ENCODE results near the gene KLK4.

KLK4 gene

DNA sequence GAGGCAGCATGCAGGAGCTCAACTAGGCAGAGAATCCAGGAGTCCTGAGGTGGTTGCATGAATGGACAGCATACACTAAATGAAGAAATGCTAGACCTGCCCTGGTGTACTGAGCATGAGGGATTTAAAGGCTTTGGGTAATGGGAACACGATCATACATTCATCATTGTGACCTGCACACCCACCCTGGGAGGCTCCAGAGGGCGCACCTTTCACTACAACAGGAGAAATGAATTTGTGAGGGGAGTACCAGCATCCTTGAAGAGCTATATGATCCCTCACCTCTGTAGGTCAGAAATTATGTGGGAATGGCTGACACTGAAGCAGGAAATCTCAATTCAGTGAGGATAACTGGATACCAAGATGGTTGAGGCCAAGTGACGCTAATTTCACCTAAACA is 29.0 kb downstream of the KLK4 start:
- Histone ChIP-seq H3K4me3 (replicated peaks; ENCODE audit: low read depth, low read length) (no peak overlapping the region), H3K27me3 (replicated peaks; ENCODE audit: control insufficient read depth, insufficient read depth, low read length) (no peaks in the 10 kb centered on the region), H3K36me3 (ENCODE audit: control insufficient read depth, insufficient read depth, low read length) (no peaks in the 10 kb centered on the region)
- DNase-seq (ENCODE audit: extremely low read depth, insufficient read length) = no peak
- TF ChIP-seq, protein P1, sequence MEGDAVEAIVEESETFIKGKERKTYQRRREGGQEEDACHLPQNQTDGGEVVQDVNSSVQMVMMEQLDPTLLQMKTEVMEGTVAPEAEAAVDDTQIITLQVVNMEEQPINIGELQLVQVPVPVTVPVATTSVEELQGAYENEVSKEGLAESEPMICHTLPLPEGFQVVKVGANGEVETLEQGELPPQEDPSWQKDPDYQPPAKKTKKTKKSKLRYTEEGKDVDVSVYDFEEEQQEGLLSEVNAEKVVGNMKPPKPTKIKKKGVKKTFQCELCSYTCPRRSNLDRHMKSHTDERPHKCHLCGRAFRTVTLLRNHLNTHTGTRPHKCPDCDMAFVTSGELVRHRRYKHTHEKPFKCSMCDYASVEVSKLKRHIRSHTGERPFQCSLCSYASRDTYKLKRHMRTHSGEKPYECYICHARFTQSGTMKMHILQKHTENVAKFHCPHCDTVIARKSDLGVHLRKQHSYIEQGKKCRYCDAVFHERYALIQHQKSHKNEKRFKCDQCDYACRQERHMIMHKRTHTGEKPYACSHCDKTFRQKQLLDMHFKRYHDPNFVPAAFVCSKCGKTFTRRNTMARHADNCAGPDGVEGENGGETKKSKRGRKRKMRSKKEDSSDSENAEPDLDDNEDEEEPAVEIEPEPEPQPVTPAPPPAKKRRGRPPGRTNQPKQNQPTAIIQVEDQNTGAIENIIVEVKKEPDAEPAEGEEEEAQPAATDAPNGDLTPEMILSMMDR (IDR thresholded peaks at IDR 0.05; ENCODE audit: insufficient read depth, low read length, poor library complexity, severe bottlenecking) = peak; percentile 37

DNA sequence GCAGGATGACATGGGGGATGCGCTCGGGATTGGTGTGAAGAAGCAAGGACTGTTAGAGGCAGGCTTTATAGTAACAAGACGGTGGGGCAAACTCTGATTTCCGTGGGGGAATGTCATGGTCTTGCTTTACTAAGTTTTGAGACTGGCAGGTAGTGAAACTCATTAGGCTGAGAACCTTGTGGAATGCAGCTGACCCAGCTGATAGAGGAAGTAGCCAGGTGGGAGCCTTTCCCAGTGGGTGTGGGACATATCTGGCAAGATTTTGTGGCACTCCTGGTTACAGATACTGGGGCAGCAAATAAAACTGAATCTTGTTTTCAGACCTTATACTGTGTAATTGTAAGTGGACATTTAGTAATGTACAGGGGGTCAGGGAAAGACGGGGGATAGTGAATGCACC is 31.0 kb downstream of the KLK4 start:
- DNase-seq (ENCODE audit: extremely low read depth, insufficient read length) = no peak
- H3K4me3 ChIP-seq (replicated peaks; ENCODE audit: low read depth, low read length) = no peak overlapping the region
- no peaks in the 10 kb centered on the region for H3K27me3 ChIP-seq (replicated peaks; ENCODE audit: control insufficient read depth, insufficient read depth, low read length)

GRCh38 chr19:50878851-50879250 is 32.3 kb downstream of the KLK4 start:
- TF ChIP-seq, protein P1 (IDR thresholded peaks at IDR 0.05; ENCODE audit: insufficient read depth, low read length, poor library complexity, severe bottlenecking) = no peak
- Histone ChIP-seq H3K4me3 (replicated peaks; ENCODE audit: low read depth, low read length) (no peak overlapping the region), H3K27me3 (replicated peaks; ENCODE audit: control insufficient read depth, insufficient read depth, low read length) (no peaks in the 10 kb centered on the region), H3K36me3 (ENCODE audit: control insufficient read depth, insufficient read depth, low read length) (no peaks in the 10 kb centered on the region)
- DNase-seq (ENCODE audit: extremely low read depth, insufficient read length) = no peak

More for the DNA sequence above, 31.0 kb downstream of the KLK4 start:
- no peaks in the 10 kb centered on the region for H3K36me3 ChIP-seq (ENCODE audit: control insufficient read depth, insufficient read depth, low read length)
- TF ChIP-seq, protein P1 (IDR thresholded peaks at IDR 0.05; ENCODE audit: insufficient read depth, low read length, poor library complexity, severe bottlenecking) = no peak

GRCh38 chr19:50877338-50877737 is 33.9 kb downstream of the KLK4 start:
- Histone ChIP-seq H3K27me3 (replicated peaks; ENCODE audit: control insufficient read depth, insufficient read depth, low read length) (no peaks in the 10 kb centered on the region), H3K4me3 (replicated peaks; ENCODE audit: low read depth, low read length) (no peak overlapping the region), H3K36me3 (ENCODE audit: control insufficient read depth, insufficient read depth, low read length) (no peaks in the 10 kb centered on the region)
- TF ChIP-seq, protein P1 (IDR thresholded peaks at IDR 0.05; ENCODE audit: insufficient read depth, low read length, poor library complexity, severe bottlenecking) = no peak
- no peak for DNase-seq (ENCODE audit: extremely low read depth, insufficient read length)

GRCh38 chr19:50876456-50876855 is 34.7 kb downstream of the KLK4 start:
- Histone ChIP-seq H3K27me3 (replicated peaks; ENCODE audit: control insufficient read depth, insufficient read depth, low read length) (no peaks in the 10 kb centered on the region), H3K36me3 (ENCODE audit: control insufficient read depth, insufficient read depth, low read length) (no peaks in the 10 kb centered on the region), H3K4me3 (replicated peaks; ENCODE audit: low read depth, low read length) (no peak overlapping the region)
- no peak for DNase-seq (ENCODE audit: extremely low read depth, insufficient read length)
- TF ChIP-seq, protein P1 (IDR thresholded peaks at IDR 0.05; ENCODE audit: insufficient read depth, low read length, poor library complexity, severe bottlenecking) = no peak

- no peaks in the 10 kb centered on the region for H3K27me3 ChIP-seq (replicated peaks; ENCODE audit: control insufficient read depth, insufficient read depth, low read length)
- TF ChIP-seq, protein P1 (IDR thresholded peaks at IDR 0.05; ENCODE audit: insufficient read depth, low read length, poor library complexity, severe bottlenecking) = no peak
- no peak overlapping the region for H3K4me3 ChIP-seq (replicated peaks; ENCODE audit: low read depth, low read length)
- H3K36me3 ChIP-seq (ENCODE audit: control insufficient read depth, insufficient read depth, low read length) = no peaks in the 10 kb centered on the region
- DNase-seq (ENCODE audit: extremely low read depth, insufficient read length) = no peak
These were observed 35.3 kb downstream of the KLK4 start for GRCh38 chr19:50875795-50876422.

All from GM06990 (cell line).